CD4-positive, alpha-beta T cell treated with Interleukin-21 for 1 hour (primary cell): Measurements from ENCODE around the gene ZNF503.
"Not testable (repeated sequence)": the region's sequence is repeated elsewhere in the genome, so short reads cannot be mapped to it uniquely, and the experiment has no call there.

Experiments used
- DNase-seq: peaks from one replicate; pipeline ENCODE4 v3.0.0-alpha.2; 2020

ZNF503 gene

GRCh38 chr10:75395066-75395931 lies 6.3 kb downstream of the ZNF503 start:
- DNase-seq = no peak

GRCh38 chr10:75394221-75394620 lies 7.3 kb downstream of the ZNF503 start:
- no peak for DNase-seq

DNA sequence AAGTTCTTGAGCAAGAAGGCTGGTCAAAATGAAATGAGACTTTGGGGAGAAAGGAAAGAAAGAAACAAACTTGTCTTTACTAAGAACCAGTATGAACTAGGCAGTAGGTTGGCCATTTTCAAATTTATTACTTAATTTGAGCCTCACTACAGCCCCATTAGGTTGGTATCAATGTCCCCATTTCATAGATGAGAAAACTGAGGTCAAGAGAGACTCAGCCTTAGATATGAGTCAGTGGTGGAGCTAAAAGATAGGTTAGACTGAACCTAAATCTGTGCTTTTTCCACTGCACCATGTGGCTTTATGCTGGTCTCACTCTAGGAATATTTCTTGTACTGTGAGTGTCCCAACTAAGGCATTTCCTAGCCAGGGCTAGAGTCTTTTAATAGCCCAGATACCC lies 8.8 kb downstream of the ZNF503 start:
- DNase-seq = no peak

DNA sequence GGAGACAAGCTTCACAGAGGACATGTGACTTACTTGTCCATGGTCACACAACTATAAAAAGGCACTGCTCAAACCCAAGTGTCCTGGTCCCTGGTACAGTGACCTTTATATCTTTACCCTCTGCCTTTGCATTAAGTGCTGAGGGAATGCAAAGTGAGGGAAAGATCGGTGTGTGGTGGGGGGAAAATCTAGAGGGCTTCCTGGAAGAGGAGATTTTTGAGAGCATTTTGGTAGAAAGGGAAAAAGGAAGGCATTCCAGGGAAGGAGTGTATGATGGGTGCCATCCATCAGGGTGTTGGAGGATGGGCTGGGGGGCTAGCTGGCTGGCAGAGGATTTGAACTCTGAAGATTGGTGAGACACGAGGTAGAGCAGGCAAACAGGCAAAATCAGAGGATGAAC lies 9.3 kb downstream of the ZNF503 start:
- DNase-seq = no peak

GRCh38 chr10:75390178-75390577 lies 11.4 kb downstream of the ZNF503 start:
- no peak for DNase-seq

DNA sequence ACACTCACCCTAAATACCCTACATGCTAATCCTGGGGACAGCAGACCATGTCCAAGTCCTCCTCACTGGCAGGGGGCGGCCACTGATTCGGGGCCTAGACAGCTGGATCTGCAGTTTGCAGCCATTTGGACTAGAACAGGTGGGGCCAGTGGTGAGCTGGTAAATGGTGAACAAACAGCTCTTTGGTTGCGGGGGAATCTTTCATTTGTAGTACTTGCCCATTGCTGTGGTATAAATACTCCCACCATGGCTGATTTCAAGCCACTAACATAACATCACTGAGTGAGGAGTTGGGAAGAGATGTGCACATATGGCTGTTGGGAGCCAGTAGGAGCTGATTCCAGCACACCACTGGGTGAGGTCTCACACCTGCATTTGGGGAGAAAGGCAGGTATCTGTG lies 13.5 kb downstream of the ZNF503 start:
- no peak for DNase-seq

DNA sequence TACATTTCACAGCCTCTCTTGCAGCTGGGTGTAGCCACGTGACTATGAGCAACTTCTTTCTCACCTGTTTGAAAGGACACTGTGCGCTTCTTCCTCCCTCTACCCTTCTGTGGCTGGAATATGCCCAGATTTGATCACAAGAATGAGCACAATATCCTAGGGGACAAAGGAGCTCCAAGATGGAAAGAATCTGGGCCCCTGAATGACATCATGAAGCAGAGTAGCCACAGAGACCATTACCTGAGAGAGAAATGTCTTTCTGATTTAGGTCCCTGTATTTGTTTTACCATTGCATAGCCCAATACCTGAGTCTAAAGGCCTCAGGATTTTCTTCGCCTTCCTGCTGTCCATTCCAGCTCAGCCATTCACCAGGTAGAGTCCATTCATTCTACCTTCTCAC lies 15.4 kb downstream of the ZNF503 start:
- DNase-seq = no peak

DNA sequence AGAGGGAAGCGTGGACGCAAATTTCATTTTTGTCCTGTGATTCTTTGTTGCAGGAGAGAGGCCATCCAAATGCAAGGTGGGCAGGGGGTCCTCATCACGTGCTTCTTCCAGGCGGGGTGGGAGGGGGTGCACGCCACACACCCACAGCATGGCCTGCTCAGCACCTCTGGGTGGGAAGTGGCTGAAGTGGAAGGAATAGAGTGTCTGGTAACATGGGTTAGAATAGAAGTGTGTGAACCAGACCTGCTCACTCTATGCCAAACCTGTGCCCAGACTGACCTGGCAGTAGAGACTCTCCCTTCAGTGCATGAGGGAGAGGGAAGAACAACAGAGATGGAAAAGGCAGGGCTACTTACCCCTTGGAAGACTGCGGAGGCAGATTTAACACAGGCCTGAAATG lies 21.7 kb downstream of the ZNF503 start:
- no peak for DNase-seq

DNA sequence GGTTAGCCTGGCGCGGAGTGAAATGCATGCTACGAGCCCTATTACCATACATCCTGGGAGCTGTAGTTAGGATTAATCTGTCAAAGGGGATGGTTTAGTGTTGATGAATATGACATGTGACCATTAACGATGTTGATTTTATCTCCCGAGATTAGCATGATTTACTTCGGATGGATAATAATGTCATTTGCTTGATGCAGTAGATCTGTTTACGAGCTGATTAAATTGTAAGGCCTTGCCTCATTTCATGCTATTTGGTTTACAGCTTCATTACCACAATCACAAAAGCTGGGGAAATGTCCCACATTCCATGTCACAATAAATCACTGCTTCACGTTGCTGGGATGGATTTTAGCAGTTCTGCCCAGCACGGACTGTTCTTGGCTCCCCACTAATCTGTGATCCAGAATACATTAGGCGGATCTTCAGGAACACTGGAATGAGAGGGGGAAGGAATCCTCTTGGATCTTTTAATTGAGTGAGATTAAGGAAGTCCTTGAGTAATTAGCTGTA lies 22.3 kb downstream of the ZNF503 start:
- no peak for DNase-seq

DNA sequence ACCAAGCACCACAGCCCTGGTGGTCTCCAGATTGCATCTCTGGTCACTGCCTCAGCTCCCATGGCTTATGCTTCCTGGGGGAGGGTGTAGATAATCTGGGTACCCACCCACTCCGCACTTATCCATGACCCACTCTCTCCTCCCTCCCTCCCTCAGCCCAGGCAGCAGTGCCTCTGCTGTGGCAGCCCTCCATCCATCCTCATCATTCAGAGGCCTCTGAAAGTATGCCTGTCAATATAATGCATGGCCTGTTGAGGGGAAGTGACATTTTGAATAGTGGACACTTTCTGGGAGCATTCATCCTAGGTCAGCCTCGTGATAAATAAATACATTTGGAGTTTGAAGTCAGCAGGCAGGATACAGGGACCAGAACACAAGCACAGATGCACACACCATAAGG lies 23.2 kb downstream of the ZNF503 start:
- DNase-seq = no peak

- DNase-seq = no peak
Measured at GRCh38 chr10:75377869-75378268, 23.7 kb downstream of the ZNF503 start.

DNA sequence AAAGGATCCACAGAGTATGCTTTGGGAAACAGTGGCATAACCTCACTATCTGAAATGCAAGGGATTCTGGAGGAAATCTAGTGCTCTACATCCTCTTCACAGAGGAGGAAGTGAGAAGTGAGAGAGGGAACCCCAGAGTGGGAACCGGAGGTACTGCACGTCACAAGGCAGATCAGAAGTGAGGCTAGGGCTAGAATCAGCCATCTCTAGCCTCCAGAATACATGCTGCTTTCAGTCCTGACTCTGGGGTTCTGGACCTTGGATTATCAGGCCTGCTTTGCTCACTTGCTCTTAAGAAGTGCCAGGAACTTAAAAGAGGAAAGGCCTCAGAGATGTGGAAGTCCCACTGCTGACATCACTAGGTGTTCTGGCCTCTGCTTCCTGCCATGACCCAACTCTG lies 25.7 kb downstream of the ZNF503 start:
- peak; percentile 13 for DNase-seq

DNA sequence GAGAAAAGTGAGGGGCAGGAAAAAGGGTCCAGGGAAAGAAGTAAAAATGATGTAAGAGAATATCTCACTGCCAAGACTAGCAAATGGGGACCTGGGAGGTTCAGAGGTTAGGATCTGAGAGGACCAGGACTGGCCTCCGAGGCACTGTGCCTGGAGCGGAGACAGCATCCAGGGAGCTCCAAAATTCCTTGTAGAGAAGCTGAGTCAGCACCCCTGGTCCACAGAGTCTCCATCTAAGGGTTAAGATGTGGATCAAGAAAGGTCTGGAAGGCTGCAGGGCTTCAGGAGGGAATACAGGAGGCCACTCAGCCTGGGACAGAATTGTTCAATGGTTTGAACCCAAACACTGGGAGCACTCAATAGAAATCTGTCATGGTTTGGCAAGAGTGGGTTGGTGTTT lies 30.6 kb downstream of the ZNF503 start:
- no peak for DNase-seq

DNA sequence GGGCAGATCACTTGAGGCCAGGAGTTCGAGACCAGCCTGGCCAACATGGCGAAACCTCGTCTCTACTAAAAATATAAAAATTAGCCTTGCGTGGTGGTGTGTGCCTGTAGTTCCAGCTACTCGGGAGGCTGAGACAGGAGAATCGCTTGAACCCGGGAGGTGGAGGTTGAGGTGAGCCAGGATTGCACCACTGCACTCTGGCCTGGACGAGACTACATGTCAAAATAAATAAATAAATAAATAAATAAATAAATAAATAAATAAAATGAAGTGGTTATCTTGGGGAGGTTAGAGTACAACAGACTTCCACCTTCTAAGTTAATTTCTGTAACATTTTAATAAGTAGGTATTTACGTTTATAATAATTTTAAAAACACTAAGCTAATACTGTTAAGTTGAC lies 31.7 kb downstream of the ZNF503 start:
- not testable (repeated sequence) for DNase-seq

DNA sequence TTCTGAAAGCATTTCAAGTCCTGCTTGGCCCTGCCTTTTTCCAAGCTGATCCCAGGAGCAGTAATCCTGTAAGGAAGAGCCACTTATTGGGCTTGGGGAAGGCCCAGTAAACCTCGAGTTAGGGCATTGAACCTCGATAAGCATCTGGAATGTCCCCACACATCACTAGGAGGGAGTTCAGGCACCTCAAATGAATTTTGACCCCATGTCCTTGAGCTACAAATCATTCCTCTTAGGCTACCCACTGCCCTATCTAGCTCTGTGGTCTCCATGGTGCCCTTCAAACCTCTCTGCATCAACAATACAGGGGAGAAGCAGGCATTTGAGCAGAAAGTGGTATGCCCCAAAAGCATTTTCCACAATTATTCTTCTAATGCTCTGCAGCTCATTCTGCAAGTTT lies 33.7 kb downstream of the ZNF503 start:
- no peak for DNase-seq

GRCh38 chr10:75367021-75367487 lies 34.5 kb downstream of the ZNF503 start:
- no peak for DNase-seq

- no peak for DNase-seq
Measured at GRCh38 chr10:75363431-75363830, 38.1 kb downstream of the ZNF503 start.

DNA sequence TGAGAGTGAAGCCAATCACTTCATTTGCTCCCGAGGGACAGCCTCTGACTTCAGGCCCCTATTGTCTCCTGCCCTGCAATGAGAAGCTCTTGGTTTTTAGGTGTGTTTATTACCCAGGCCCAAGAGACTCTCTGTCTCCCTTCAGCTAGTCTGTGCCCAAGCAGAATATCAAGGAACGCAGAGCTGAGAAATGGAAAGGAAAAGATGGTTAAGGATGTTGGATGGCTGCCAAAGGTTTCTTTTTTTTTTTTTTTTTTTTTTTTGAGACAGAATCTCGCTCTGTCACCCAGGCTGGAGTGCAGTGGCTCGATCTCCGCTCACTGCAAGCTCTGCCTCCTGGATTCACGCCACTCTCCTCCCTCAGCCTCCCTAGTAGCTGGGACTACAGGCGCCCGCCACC lies 41.7 kb downstream of the ZNF503 start:
- DNase-seq = not testable (repeated sequence)

DNA sequence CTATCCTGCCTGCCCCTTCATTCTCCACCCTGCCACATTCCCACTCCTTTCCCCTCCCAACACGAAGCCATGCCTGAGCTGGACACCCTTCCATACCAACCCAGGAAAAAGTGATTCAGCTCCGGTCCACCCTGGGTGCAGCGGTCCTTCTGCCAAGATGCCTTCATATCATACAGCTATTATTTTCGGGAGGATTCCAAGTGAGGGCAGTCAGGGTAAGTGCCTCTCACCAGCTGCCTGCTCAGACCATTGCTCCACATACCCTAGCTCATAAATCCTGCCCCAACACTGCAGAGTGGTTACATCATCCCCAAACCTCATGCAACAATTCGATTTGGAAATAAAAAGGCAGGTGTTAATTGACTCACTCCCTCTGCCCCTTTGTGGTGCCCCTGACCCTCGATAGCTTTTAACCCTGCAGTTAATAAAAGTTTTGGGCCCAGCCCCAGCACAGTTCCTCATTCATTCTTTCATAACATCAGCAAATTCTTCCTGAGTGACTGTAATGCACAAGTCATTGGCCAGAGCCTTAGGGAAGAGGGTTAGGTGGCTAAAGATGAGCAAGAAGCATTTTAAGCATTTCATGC lies 42.6 kb downstream of the ZNF503 start:
- no peak for DNase-seq

DNA sequence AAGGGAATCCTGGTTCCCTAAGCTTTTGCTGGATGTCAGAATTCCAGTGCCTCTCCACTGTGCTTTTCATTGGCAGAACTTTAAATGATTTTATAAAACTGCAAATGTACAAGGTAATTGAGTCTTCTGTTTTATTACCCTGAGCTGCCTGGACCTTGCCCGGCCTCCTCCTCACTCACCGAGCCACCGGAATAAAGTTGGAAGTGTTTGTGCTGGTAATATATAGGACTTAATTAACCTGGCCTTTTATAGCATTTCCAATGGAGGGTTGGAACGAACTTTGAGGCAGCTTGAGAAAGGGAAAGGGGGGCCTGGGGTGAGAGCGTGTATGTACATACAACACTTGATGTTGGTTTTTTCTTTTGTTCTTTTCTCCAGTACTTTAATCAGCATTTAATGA lies 43.4 kb downstream of the ZNF503 start:
- no peak for DNase-seq

GRCh38 chr10:75357500-75357899 lies 44.1 kb downstream of the ZNF503 start:
- DNase-seq = no peak

DNA sequence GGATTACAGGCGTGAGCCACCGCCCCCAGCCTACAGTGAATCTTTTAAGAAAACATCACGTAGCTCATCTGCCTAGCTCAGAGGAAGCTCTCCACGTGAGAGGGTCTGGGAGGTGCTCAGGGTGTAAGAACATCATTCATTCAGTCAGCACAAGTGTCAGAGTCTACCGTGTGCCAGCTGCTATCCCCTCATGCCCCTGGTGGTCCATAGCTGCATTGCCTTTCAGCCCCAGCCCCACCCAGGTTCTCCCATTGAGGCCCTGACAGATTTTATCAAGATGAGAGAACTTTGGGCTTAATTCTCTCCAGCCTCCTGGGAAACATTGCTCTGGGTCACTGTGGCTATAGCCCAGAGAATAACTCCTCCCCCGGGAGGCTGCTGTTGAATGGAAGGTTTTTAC lies 45.1 kb downstream of the ZNF503 start:
- DNase-seq = no peak

GRCh38 chr10:75355706-75356105 lies 45.9 kb downstream of the ZNF503 start:
- no peak for DNase-seq

- no peak for DNase-seq
Measured at GRCh38 chr10:75353183-75353582, 48.4 kb downstream of the ZNF503 start.
